HepG2 (cell line): ENCODE data around the gene DAGLB.
A peak's percentile ranks its signal among the peaks of the same experiment; 100 is the strongest.

Experiments
- ASH2L ChIP-seq: fragments of 300-600, 200-600 bp; sonication (generic); IDR thresholded peaks from 2 replicates; pipeline ENCODE4 v1.7.0; 2017; ENCODE audit warnings: low read depth, mild to moderate bottlenecking, moderate library complexity, mixed read lengths, low read length; ENCODE audit not compliant: insufficient read length
- GMEB2 ChIP-seq: IDR thresholded peaks from 2 replicates; pipeline ENCODE4 v1.6.1; 2016; ENCODE audit warnings: missing biosample characterization, missing genetic modification reagents, low read depth
- TAF15 ChIP-seq: fragments of 200-400 bp; formaldehyde crosslinking; IDR thresholded peaks from one replicate; pipeline ENCODE4 v1.6.1; 2018; ENCODE audit warnings: mild to moderate bottlenecking, low read depth, low read length; ENCODE audit not compliant: poor library complexity, severe bottlenecking
- ZBTB46 ChIP-seq: sonication (generic); formaldehyde crosslinking; IDR thresholded peaks from 2 replicates; pipeline ENCODE4 v1.4.0; 2020; ENCODE audit warnings: mild to moderate bottlenecking, missing genetic modification reagents, borderline replicate concordance

GRCh38 chr7:6446838-6447580, 745 bp downstream of the DAGLB start:
- TF ChIP-seq ZBTB46: no peak
- TF ChIP-seq ASH2L: no peak
- TF ChIP-seq TAF15: peak; percentile 12
- no peak for TF ChIP-seq GMEB2 (CRISPR knock-in tag)
